ENCODE results near the gene SIX5.
A peak's percentile ranks its signal among the peaks of the same experiment; 100 is the strongest.

Gene SIX5

DNA sequence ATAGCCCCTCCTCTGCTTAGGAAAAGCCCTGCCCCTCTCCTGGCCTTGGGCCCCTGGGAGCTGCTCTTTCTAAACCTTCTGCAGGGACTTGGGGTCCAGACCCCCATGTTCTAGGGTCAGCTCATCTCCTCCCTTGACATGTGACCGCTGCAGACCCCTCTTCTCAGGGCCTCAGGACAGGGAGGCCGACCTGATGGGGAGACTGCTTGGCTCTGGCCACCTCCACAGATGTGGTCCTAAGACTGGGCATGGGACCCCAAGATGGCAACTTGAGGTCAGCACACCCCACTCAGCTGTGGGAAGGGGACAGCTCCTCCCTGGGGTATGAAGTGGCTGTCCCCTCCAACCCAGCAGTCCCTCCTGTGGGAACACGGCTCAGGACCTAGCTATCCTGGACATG, 3.9 kb upstream of the SIX5 start:
- DNase-seq, result no peak

DNA sequence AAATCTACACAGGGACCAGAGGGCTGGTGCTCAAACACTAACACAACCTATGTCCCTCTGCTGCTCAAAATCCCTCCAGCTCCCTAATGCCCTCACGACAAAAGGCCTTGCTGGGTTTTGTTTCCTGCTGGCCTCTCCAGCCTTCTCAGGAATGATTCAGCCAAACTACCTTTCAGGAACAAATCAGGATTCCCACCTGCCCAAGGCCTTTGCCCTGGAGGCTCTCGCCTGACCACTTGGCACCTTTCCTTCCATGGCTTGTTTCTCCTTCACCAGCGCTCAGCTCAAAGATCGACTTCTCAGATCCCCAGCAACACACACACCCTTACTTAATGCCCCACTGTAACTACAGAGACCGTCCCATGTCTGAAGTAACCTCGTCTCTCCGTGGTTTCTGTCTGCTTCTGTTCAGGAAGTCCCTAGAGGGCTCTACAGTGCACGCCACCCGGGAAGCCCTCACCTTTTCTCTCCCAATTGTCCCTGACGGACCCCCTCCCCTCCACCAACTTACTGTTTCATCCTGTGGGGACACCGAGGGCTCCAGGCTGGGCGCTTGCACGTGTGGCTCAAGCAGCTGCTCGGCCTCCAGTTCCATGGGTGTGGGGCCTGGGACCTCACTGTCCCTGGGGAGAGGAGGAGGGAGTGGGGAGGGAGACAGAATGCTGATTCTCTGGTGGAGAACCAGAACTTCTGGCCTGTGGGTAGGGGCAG, 3.2 kb upstream of the SIX5 start:
- DNase-seq, result peak; percentile 26

DNA sequence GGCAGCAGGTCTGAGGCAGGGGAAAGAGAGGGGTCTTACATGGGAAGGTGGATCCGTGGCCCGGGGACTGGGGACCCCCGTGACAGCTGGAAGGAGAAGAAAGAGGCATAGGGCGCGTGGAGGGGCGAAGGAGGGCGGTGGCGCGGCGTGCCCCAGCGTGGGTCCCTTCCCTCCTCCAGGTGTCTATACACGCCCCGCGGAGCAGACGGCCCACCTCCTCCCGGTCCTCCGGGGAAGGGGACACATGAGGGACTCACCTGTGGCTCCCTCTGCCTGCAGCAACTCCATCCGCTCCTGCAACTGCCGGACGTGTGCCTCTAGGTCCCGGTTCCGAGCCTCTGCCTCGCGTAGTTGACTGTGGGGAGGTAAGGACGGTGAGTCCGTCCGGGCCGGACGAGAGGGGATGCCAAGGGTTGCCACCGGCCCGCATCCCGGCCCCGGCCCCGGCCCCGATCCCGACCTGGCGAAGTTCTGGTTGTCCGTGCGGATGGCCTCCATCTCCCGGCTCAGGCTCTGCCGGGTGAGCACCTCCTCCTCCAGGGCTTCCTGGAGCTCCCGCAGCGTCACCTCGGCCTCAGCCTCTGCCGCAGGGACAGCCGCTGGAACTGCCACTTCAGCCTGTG, 2.4 kb upstream of the SIX5 start:
- DNase-seq, result no peak

DNA sequence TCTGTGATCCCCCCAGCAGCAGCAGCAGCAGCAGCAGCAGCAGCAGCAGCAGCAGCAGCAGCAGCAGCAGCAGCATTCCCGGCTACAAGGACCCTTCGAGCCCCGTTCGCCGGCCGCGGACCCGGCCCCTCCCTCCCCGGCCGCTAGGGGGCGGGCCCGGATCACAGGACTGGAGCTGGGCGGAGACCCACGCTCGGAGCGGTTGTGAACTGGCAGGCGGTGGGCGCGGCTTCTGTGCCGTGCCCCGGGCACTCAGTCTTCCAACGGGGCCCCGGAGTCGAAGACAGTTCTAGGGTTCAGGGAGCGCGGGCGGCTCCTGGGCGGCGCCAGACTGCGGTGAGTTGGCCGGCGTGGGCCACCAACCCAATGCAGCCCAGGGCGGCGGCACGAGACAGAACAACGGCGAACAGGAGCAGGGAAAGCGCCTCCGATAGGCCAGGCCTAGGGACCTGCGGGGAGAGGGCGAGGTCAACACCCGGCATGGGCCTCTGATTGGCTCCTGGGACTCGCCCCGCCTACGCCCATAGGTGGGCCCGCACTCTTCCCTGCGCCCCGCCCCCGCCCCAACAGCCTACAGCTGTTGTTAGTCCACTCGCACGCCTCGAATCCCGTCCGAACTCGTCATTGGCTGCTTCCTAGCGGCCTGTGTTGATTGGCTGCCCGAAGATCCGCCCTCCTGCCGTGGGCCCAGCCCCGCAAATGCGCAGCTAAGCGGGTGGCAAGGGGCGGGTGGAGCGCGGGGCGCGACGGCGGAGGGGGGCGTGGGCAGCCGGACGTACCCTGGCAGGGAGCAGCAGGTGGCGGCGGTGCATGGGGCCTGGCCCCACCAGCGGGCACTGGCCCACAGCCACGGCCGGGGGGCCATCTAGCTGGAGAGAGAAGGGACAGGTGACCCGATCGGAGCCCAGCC, 1.4 kb upstream of the SIX5 start:
- peak; percentile 98 for DNase-seq

DNA sequence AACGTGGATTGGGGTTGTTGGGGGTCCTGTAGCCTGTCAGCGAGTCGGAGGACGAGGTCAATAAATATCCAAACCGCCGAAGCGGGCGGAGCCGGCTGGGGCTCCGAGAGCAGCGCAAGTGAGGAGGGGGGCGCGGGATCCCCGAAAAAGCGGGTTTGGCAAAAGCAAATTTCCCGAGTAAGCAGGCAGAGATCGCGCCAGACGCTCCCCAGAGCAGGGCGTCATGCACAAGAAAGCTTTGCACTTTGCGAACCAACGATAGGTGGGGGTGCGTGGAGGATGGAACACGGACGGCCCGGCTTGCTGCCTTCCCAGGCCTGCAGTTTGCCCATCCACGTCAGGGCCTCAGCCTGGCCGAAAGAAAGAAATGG, 754 bp upstream of the SIX5 start:
- DNase-seq, result peak; percentile 58

DNA sequence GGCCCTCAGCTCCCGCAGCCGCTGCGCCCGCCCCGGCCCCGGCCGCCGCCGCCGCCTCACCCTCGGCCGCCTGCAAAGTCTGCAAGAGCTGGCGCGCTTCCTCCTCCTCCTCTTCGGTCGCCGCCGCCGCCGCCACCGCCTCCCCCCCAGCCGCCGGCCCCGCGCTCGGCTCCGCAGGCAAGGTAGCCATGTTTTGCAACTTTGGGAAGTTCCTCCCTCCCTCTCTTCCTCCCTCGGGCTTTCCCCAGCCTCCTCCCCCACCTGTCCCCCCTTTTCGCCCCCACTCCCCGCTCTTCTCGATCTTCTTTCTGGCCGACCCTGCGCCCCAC, 433 bp downstream of the SIX5 start:
- DNase-seq, result peak; percentile 27

DNA sequence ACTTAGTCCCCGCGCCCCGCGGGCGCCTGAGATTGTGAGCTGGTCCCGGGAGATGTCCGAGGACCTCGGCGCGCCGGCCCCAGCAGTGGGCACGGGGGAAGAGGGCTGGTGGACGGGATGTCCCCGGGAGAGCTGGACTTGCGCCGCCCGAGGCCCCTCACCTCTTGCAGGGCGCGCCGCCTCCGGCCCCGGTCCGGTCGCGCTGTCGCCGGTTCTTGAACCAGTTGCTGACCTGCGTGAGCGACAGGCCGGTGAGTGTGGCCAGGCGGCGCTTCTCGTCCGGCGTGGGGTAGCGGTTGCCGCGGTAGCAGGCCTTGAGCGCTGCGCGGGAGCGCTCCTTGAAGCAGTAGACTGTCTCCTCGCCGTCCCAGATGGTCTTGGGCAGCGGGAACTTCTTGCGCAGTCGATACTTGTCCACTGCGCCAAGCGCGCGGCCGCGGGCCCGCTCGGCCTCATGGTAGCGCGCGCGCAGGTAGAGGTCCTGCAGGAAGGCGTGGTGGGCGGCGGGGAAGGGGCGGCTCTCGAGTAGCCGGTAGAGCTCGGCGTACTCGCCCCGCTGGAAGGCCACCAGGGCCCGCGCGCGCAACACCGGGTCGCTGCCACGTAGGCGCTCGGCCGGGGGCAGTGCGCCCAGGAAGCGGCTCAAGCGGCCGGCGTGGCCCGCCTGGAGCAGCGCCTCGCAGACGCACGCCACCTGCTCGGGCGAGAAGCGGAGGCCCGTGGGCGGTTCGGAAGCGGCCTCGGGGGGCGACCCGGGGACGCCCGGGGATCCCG, 984 bp downstream of the SIX5 start:
- peak; percentile 32 for DNase-seq

DNA sequence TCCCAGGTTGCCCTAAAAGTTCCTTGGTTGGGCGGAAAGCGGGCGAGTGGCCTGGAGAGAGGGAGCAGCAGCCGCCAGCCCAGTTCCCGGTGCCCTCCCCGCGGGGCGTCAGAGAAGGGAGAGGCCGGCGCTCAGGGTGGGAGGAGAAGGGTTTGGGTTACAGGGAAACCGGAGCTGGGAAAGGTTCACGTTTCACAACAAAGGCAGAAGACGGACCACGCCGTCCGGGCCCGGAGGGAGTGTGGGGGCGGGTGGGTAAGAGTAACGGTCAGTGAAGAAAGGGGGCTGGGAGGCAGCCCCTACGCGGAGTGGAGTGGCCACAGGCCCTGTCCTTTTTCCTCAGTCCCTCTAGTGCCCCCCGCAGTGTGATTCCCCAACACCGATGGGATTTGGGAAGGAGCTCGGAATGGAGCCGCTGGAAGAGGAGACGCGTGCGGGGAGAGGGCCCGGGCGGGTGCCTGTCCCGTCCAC, 1.6 kb downstream of the SIX5 start:
- DNase-seq, result no peak

DNA sequence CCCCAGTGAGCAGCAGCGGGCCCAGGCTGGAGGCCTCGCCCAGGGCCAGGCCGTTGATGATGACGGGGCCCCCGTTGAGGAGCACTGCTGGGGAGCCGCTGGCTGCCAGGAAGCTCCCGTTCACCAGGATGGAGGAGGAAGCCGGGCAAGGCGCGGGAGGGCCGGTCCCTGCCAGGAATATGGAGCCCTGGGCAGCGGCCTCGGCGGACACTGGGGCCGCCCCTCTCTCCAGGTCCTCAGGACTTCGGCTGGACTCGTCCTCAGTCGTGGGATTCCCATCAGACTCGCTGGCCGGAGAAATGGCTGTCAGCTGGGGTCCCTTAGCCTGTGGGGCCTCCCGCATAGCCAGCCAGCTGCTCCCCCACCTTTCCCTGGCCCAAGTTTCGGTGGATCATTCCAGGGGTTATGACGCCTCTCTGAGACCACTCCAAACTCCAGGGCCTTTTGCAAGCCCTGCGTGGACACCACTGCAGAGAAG, 2.1 kb downstream of the SIX5 start:
- DNase-seq, result no peak

DNA sequence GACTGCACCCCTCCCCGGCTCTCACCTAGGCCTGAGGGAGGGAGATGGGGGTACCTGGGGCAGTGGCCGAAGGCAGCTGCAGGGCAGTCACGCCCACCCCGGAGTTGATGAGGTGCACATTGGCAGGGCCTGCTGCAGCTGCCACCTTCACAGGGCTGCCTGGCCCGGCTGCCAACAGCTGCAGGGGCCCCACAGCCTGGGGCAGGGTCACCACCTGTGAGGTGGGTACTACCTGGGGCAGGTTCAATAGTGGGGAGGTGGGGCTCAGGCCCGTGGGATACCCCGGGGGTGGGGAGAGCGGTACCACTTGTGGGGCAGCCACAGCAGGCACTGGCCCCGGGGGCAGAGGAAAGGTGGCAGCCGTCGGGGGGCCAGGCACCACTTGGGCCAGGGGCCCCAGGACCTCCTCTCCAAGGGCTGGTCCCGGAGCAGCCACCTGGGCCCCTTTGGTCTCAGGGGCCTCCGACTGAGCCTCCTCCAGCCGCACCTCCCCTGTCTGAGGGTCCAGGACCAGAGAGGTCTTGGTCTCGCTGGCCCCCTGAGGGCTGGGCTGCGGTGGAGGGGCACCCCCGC, 2.7 kb downstream of the SIX5 start:
- DNase-seq, result no peak

DNA sequence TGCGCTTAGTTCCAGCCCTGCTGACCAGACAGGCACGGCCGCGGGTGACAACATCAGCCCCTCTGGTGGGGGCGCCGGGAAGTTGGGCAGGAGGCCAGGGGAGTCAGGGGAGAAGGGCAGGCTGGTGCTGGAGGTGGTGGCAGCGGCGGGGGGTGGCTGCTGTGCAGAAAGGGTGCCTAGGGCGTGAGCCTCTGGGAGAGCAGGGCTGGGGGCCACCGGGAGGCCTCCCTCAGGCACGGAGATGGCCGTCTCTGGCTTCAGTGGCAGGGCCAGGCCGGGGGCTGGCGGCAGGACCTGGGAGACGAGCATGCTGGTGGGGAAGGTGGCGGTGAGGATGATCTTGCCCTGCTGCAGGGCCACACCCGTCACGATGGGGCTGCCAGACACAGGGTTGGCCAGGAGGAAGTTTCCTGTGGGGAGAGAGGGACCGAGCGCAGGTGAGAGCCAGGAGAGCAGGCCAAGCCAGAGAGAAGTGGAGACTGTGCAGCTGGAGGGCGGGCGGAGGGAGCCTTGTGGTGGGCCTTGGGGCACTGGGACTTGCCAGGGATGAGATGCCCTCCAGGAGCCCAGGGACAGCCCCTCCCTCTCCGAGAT, 3.3 kb downstream of the SIX5 start:
- DNase-seq, result no peak

DNA sequence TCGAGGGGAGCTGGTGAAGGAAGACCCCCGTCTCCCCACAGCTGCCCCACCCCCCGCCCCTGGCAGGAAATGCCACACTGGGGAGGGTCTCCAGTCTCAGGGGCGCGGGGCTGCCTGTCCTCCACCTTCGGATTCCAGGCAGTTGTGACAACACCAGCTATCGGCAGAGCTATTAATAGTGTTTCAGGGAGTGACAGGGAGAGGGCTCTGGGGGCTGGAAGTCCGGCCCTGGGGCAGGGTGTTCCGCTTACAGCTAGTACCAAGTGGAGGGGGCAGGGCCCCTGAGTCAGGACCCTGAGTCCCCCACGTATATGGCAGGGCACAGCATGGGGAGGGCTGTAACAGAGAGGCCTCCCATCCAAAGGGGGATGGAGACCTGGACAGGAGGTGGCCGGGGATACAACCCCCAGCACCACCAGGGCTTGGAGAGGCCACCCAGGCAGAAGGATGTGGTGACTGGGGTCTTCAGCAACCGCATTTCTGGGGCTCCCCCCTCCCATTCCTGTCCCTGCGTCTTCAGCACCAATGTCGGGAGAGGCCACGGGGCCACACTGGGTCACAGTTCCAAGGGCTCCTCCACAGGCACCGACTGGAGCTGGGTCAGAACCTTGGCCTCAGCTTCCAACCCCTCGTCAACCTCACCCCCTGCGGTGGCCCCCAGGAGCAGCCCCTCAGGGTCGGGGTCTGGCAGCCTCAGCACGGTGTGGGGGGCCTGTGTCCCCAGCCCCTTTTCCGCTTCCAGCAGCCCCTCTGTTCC, 3.9 kb downstream of the SIX5 start:
- DNase-seq, result no peak

DNA sequence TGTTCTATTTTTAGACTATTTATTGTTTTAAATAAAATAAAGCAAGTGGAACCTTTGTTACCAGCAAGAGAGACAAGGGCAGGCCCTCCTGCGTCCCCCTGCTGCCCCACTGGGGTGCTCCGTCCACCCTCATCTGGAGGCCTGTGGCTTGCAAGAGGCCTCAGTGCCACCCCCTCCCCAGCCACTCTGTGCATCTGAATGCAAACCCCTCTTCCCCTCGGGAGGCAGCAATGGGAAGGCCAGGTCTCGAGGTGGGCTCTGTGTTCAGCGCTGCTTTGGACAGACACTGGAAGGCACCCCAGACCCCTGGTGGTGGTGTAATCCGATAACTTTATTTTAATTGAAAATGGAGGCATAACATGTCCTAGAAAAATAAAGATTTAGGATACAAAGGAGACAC, 4.6 kb downstream of the SIX5 start:
- DNase-seq, result no peak

DNA sequence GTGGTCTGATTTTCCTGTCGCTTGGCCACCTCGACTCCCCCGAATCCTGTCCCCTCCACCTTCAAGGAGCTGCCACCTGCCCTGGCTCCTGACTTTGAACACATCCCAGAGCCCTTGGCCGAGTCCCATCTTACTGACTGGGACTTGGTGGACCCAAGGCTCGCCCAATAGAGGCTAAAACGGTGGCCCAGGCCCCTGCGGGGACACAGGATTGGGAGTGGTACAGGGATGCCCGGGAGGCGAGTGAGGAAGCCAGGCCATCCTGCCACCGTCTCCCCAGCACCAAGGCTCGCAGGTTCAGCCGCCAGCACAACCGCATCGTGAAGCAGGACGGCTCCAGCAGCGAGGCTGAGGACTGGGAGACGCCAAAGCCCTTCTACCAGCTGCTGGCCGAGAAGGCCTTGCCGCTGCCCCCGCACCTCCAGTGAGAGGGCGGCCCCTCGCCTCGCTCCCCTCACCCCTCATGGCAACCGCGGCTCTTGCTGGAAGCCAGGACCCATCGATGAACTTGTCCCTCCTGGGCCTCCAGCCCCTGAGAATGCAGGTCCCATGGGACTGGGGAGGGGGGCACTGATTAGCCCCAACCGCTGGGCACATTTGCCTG, 5.3 kb downstream of the SIX5 start:
- DNase-seq, result no peak

DNA sequence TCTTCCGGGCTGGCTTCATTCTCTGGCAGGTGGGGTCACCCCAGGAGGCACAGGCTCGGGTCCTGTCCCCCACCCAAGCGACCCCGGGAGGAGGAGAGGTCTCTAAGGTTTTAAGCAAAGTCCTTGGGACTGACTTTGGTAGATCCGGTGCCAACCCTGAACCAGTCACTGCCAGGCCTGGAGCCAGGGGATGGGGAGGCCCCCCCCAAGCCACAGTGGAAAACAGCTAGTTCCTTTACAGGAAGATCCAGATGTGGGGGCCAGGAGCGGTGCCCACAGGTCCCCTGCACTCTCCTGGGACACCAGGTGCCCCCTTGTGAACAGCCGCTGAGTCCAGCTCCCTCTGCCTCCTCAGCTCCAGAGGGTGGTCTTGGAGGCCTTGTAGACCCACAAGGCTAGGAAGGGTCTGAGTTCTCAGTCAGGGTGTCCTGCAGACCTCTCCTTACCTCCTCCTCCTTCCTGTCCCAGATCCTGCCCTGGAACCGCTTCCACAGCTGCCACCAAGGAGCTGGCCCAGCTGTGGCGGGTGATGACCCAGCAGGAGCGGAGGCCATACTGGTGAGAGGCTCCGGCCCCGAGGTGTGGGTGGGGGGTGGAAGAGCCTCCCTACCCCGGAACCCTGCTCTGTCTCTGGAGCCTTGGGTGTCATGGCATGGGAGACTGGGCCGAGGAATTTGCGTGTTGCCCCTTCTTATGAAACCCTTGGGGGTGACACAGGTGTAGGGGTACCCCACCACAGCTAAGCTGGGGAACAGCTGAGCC, 6.0 kb downstream of the SIX5 start:
- no peak for DNase-seq

DNA sequence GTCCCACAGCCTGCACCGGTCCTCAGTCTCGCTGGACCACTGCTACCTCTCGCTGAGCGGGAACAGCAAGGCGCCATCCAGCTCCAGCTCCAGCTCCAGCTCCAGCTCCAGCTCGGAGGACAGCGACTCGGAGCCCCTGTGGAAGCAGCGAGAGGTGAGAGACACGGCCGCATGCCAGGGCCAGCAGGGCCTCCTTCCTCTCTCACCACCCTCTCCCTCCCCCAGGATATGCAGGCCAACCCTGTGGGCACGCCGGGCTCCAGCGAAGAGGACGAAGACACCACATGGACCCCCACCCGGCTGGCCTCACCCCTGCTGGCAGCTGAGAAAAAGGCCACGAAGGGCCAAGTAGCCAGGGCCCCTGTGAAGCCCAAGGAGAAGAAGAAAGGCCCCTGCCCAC, 7.3 kb downstream of the SIX5 start:
- no peak for DNase-seq

DNA sequence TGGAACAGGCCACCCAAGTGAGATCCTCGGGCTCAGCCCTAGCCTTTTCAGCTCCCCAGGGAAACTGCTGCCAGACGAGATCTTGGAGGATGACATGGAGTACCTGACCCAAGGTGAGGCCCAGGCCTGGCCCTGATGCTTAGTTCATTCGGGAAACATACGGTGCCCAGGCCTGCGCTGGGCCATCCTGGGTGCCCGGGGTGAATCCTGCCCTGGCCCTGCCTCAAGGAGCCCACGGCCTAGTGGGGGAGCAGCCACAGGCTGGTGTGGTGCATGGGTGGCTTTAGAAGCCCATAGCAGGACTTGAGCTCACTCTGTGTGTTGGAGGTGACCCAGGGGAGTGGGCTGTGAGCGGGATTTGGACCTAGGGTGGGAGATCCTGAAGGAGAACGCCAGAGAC, 10.1 kb downstream of the SIX5 start:
- DNase-seq, result no peak

DNA sequence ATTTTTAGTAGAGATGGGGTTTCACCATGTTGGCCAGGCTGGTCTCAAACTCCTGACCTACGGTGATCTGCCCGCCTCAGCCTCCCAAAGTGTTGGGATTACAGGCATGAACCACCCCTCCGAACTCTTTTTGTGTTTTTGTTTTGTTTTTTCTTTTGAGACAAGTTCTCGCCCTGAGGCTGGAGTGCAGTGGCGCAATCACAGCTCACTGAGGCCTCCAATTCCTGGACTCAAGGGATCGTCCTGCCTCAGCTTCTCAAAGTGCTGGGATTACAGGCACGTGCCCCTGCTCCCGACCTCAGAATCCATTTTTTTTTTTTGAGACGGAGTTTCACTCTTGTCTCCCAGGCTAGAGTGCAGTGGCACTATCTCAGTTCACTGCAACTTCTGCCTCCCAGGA, 11.4 kb downstream of the SIX5 start:
- no peak for DNase-seq

DNA sequence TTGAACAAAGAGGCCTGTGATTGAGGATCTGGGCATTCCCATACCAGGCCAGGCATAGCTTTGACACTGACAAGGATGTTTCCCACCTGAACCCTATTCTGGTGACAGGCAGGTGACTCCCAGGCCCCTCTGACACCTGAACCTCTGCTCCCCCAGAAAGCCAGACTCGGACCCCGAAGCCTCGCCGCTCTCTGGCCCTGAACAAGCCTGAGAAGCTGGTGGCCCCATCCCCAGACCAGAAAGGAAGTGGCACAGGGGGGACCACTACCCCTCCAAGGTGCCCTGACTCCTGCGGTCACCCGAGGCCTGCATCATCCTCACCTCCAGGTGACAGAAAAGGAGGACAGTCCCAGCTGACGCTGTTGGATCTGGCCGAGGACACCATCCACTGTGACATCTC, 14.7 kb downstream of the SIX5 start:
- no peak for DNase-seq

DNA sequence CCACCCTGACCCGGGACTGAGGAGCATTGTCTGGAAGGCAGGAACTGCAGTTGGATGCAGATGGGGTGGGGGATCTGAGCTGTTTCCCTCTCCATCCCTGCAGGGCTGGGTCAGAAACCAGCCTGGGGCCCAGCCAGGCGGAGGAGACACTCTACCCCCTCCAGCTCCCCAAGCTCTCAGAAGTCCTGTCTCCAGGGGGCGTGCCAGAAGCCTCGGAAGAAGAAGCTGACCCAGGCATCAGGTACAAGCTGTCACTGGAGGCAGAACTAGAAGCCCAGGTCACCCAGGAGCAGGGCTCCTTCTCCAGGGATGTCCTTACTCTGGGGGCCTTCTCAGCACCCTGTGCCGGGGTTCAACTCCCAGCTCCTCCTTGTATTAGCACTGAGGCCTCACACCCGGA, 15.5 kb downstream of the SIX5 start:
- no peak for DNase-seq

Data from MV-4-11 (cell line).